ENCODE data around the gene GAB2.
A peak's percentile ranks its signal among the peaks of the same experiment; 100 is the strongest.
"Not testable (repeated sequence)": the region's sequence is repeated elsewhere in the genome, so short reads cannot be mapped to it uniquely, and the experiment has no call there.

The GAB2 gene

GRCh38 chr11:78361228-78361627 lies 56.4 kb downstream of the GAB2 start:
- no peak for DNase-seq

GRCh38 chr11:78359921-78360320 lies 57.7 kb downstream of the GAB2 start:
- no peak for DNase-seq

GRCh38 chr11:78357924-78358323 lies 59.7 kb downstream of the GAB2 start:
- DNase-seq, result not testable (repeated sequence)

GRCh38 chr11:78357425-78357824 lies 60.2 kb downstream of the GAB2 start:
- DNase-seq, result not testable (repeated sequence)

GRCh38 chr11:78355742-78356141 lies 61.9 kb downstream of the GAB2 start:
- not testable (repeated sequence) for DNase-seq

- no peak for DNase-seq
These were observed 62.3 kb downstream of the GAB2 start for GRCh38 chr11:78355309-78355705.

GRCh38 chr11:78354408-78355308 lies 63.0 kb downstream of the GAB2 start:
- DNase-seq, result no peak

GRCh38 chr11:78351979-78352841 lies 65.4 kb downstream of the GAB2 start:
- DNase-seq, result peak; percentile 77

GRCh38 chr11:78351193-78351592 lies 66.4 kb downstream of the GAB2 start:
- no peak for DNase-seq

- DNase-seq, result no peak
These were observed 66.9 kb downstream of the GAB2 start for GRCh38 chr11:78350646-78351165.

GRCh38 chr11:78350091-78350645 lies 67.5 kb downstream of the GAB2 start:
- DNase-seq, result peak; percentile 34

- DNase-seq, result no peak
These were observed 68.0 kb downstream of the GAB2 start for GRCh38 chr11:78349624-78350023.

- no peak for DNase-seq
These were observed 68.5 kb downstream of the GAB2 start for GRCh38 chr11:78349114-78349513.

GRCh38 chr11:78347956-78348355 lies 69.7 kb downstream of the GAB2 start:
- no peak for DNase-seq

GRCh38 chr11:78346799-78347198 lies 70.8 kb downstream of the GAB2 start:
- no peak for DNase-seq

- DNase-seq, result no peak
These were observed 72.2 kb downstream of the GAB2 start for GRCh38 chr11:78345450-78345849.

- no peak for DNase-seq
These were observed 72.9 kb downstream of the GAB2 start for GRCh38 chr11:78344676-78345075.

- DNase-seq, result no peak
These were observed 73.5 kb downstream of the GAB2 start for GRCh38 chr11:78344094-78344493.

GRCh38 chr11:78343303-78343702 lies 74.3 kb downstream of the GAB2 start:
- DNase-seq, result no peak

- no peak for DNase-seq
These were observed 75.8 kb downstream of the GAB2 start for GRCh38 chr11:78341841-78342240.

GRCh38 chr11:78340530-78340929 lies 77.1 kb downstream of the GAB2 start:
- DNase-seq, result no peak

- DNase-seq, result no peak
These were observed 77.7 kb downstream of the GAB2 start for GRCh38 chr11:78339945-78340344.

- no peak for DNase-seq
These were observed 78.1 kb downstream of the GAB2 start for GRCh38 chr11:78339483-78339882.
